ENCODE data around the gene RPS3.

- TF ChIP-seq, protein P1, sequence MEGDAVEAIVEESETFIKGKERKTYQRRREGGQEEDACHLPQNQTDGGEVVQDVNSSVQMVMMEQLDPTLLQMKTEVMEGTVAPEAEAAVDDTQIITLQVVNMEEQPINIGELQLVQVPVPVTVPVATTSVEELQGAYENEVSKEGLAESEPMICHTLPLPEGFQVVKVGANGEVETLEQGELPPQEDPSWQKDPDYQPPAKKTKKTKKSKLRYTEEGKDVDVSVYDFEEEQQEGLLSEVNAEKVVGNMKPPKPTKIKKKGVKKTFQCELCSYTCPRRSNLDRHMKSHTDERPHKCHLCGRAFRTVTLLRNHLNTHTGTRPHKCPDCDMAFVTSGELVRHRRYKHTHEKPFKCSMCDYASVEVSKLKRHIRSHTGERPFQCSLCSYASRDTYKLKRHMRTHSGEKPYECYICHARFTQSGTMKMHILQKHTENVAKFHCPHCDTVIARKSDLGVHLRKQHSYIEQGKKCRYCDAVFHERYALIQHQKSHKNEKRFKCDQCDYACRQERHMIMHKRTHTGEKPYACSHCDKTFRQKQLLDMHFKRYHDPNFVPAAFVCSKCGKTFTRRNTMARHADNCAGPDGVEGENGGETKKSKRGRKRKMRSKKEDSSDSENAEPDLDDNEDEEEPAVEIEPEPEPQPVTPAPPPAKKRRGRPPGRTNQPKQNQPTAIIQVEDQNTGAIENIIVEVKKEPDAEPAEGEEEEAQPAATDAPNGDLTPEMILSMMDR (IDR thresholded peaks at IDR 0.05), result no peak
- no peak for TF ChIP-seq POLR2A (IDR thresholded peaks at IDR 0.05)
Measured at GRCh38 chr11:75443043-75443442, 43.7 kb downstream of the RPS3 start.
